Body of pancreas (tissue), 4 donors: ENCODE measurements around the gene TTC4.

ENCODE experiments used
- POLR2A ChIP-seq, 3 donors: fragments of 450-650 bp; IDR thresholded peaks; one replicate each; pipeline ENCODE4 v1.6.1; 2016; ENCODE audit warnings: antibody characterized with exemption in 3 of 3, mild to moderate bottlenecking in 2 of 3
- TF ChIP-seq, protein P1 (sequence below), 7 experiments: fragments of 450-650 bp in 4 of 7; fragments of 200-600 bp in 3 of 7; sonication (generic) in 3 of 7; IDR thresholded peaks; one replicate each; pipeline ENCODE4 v1.5.1; 2016 to 2019; ENCODE audit warnings: antibody characterized with exemption in 7 of 7

DNA sequence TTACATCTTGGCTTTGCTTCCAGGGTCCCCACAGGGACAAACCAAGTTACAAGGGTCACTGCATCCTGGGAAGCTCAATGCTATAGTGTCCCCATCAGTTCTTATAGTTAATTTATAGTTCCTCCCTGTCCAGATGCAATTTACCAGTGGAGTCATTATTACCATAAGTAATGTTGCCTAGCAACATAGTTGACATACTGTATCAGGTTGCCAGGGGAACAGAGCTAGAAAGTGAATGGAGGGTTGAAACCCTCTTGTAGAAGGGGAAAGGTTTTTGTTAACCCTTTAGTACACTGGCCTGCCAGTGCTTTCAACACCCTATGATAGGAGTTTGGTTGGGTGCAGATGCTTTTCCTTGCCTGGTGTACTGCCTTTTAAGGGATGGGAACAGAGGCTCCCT is 34.3 kb upstream of the TTC4 start:
- TF ChIP-seq, protein P1, sequence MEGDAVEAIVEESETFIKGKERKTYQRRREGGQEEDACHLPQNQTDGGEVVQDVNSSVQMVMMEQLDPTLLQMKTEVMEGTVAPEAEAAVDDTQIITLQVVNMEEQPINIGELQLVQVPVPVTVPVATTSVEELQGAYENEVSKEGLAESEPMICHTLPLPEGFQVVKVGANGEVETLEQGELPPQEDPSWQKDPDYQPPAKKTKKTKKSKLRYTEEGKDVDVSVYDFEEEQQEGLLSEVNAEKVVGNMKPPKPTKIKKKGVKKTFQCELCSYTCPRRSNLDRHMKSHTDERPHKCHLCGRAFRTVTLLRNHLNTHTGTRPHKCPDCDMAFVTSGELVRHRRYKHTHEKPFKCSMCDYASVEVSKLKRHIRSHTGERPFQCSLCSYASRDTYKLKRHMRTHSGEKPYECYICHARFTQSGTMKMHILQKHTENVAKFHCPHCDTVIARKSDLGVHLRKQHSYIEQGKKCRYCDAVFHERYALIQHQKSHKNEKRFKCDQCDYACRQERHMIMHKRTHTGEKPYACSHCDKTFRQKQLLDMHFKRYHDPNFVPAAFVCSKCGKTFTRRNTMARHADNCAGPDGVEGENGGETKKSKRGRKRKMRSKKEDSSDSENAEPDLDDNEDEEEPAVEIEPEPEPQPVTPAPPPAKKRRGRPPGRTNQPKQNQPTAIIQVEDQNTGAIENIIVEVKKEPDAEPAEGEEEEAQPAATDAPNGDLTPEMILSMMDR (IDR thresholded peaks at IDR 0.05): no peak
- TF ChIP-seq POLR2A (IDR thresholded peaks at IDR 0.05): no peak
